Hepatic stellate cell (primary cell): ENCODE measurements around the gene C22orf23.

Experiments
- DNase-seq: peaks from one replicate; pipeline ENCODE4 v3.0.0; 2011; ENCODE audit warnings: low spot score

The C22orf23 gene

GRCh38 chr22:37896939-37897338 lies 56.5 kb downstream of the C22orf23 start:
- DNase-seq: no peak

DNA sequence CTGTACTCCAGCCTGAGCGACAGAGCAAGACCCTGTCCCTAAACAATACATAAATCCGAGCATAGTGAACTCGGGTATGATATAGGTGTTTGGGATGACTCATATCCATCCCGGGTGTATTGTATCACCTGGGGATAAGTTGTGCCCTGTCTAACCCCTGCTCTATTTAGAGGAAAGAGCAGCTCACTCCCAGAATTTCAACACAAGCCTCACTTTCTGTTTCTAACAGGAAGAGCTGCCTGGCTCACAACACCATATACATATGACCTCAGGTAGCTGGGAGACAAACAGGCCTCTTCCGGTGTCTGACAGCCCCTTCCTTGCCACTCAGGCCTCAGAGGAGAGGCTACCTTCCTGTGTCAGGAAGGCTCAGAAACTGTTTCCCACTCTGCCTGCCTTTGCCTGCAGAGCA lies 57.2 kb downstream of the C22orf23 start:
- no peak for DNase-seq

DNA sequence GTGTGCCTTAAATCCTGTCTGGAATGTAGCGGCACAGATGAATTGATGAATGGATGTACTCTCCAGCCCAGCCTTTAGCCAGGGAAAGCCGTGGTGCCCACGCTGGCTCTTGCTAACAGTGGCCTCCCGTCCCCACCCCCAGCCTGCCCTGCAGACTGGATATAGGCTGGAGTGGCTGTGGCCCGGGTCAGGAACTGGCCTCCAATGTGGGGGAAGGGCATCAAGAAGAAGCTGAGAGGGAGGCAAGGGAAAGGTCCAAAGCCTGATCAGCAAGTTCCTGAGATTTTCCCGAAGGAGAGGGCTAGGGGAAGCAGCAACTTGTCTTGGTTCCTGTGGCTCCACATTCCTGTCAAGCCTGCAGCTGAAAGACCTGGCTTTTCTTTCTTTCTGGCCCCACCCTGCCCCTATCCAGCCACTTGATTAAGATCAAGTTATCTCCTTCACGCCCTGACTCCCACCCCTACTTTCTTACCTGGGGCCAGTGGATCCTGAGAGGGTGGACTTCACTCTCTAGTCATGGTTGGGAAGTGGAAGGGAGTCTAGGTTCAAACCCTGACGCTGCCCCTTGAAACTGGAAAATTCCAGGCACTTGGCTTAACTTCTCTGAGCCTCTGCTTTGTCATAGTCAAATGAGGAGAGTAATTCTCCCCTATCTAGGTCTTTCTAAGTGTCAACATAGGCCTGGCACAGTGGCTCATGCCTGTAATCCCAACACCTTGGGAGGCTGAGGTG lies 58.3 kb downstream of the C22orf23 start:
- DNase-seq: no peak

GRCh38 chr22:37893583-37893983 lies 59.8 kb downstream of the C22orf23 start:
- DNase-seq: no peak
